ENCODE measurements around the gene NEK6.
A peak's percentile ranks its signal among the peaks of the same experiment; 100 is the strongest.

NEK6 gene

DNA sequence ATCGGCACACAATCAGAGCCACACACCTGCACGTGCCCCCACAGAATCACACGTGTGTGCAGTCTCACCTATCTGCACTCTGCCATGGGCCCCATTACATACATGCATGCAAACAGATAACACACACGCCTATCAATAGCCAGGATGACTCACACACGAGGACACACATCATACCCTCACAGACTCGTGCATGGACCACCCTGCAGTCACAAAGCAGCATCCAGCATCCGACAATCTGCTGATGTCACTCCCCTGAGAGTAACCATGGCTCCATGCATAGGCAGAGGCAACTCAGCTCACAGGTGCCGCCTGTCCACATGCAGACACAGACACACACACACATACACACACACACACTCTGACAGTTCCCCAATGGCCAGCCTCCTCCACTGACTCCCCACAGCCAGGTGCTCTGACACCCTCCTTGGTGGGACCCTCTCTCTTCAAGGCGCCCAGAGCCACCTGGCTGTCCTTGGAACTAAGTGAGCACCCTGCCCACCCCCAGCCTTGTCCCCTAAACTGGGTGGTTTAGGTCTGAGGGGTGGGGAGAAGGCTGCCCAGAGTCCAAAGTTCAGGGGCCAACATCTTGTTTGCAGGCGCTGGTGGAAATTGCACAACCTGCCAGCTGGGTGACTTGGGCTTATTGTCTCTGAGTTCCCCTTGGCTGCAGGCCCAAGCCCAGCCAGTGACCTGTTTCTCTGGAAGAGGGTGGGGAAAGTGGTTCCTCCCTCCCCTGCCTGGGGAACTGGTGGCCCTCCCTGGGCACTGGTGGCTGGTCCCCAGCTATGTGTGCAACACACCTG is 34.6 kb upstream of the NEK6 start:
- H3K4me3 ChIP-seq (ENCODE audit: low read depth, low read length), result no peak overlapping the region
- DNase-seq (ENCODE audit: low read depth), result no peak
- TF ChIP-seq, protein P1, sequence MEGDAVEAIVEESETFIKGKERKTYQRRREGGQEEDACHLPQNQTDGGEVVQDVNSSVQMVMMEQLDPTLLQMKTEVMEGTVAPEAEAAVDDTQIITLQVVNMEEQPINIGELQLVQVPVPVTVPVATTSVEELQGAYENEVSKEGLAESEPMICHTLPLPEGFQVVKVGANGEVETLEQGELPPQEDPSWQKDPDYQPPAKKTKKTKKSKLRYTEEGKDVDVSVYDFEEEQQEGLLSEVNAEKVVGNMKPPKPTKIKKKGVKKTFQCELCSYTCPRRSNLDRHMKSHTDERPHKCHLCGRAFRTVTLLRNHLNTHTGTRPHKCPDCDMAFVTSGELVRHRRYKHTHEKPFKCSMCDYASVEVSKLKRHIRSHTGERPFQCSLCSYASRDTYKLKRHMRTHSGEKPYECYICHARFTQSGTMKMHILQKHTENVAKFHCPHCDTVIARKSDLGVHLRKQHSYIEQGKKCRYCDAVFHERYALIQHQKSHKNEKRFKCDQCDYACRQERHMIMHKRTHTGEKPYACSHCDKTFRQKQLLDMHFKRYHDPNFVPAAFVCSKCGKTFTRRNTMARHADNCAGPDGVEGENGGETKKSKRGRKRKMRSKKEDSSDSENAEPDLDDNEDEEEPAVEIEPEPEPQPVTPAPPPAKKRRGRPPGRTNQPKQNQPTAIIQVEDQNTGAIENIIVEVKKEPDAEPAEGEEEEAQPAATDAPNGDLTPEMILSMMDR (IDR thresholded peaks at IDR 0.05; ENCODE audit: insufficient read depth, low read depth, low read length, missing control alignments), result no peak

DNA sequence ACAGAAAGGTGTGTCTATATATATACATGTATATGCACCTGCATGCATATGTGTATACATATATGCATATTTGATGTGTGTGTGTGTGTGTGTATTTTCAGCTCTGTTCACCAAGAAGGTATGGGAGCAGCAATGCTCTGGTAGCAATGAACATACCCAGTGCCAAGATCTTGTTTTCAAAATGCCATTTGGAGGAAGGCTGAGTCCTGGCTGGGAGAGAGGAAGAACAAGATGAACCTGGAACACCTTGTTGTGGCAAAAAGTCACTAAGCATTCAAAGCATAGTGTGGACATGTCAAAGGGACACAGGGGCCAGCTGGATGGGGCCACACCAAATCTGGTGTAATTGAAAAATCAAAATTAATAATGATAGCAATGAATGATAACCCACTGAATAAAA is 31.8 kb upstream of the NEK6 start:
- TF ChIP-seq, protein P1 (IDR thresholded peaks at IDR 0.05; ENCODE audit: insufficient read depth, low read depth, low read length, missing control alignments), result no peak
- no peak for DNase-seq (ENCODE audit: low read depth)

DNA sequence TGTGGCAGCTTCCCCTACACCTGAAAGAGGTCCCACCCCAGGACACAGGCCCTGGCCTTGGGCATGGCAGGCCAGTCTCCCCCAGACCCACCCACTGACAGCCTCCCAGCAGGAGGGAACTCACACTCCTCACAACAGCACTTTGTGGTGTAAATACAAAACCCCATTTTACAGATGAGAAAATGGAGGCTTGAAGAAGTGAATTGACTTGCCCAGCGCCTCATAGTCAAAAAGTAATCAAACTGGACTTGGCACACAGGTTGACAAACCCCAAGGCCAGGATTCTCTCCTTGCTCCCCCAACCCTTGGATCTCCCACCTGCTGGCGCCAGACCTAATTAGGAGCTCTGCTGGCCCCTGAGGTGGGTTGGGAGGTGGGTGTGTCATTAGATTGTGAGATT is 29.2 kb upstream of the NEK6 start:
- TF ChIP-seq, protein P1 (IDR thresholded peaks at IDR 0.05; ENCODE audit: insufficient read depth, low read depth, low read length, missing control alignments), result no peak
- no peak for DNase-seq (ENCODE audit: low read depth)
- no peak overlapping the region for H3K4me3 ChIP-seq (ENCODE audit: low read depth, low read length)

More for the DNA sequence above, 31.8 kb upstream of the NEK6 start:
- no peak overlapping the region for H3K4me3 ChIP-seq (ENCODE audit: low read depth, low read length)

DNA sequence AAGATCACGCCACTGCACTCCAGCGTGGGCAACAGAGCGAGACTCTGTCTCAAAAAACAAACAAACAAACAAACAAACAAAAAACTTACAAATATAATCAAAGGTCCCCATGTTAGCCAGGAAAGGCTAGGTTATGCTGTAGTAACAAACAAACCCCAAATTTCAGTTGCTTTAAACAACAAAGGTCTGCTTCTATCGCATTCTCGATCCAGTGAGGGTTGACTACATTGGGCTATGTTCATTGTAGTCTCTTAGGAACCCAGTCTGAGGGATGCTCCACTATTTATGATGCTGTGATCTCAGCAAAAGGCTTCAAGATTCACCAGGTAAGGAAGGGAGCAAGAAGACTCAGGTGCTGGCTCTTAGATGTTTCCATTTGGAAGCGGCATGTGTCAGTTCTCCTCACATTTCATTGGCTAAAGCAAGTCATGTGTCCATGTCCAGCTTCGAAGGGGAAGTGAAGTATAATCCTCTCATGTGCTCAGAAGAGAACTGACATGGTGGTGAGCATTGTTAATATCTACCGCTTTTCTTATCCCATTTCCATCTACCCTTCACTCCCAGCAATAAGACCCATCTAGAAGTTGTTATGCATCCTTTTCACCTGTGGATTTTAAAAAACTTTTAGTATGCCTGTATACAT is 26.5 kb upstream of the NEK6 start:
- H3K4me3 ChIP-seq (ENCODE audit: low read depth, low read length), result no peak overlapping the region
- TF ChIP-seq, protein P1 (IDR thresholded peaks at IDR 0.05; ENCODE audit: insufficient read depth, low read depth, low read length, missing control alignments), result no peak
- no peak for DNase-seq (ENCODE audit: low read depth)

DNA sequence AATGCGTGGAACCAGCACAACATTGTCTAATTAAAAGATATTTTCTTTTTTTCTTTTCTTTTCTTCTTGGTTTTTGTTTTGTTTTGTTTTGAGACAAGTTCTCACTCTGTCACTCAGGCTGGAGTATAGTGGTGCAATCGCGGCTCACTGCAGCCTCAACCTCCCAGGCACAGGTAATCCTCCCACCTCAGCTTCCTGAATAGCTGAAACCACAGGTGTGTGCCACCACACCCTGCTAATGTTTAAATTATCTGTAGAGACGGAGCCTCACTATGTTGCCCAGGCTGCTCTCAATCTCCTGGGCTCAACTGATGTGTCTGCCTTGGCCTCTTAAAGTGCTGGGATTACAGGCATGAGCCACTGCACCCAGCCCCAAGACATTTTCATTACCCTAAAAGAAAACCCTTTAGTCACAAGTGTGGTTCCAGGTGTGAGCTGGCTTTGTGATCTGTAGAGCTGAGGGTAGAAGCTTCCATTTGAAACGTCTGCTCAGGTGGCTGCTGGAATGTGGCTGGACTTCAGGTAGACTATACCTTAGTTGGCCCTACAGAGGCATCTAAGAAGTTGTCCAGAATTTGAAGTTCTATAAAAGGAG is 19.1 kb upstream of the NEK6 start:
- peak; percentile 29 for DNase-seq (ENCODE audit: low read depth)
- TF ChIP-seq, protein P1 (IDR thresholded peaks at IDR 0.05; ENCODE audit: insufficient read depth, low read depth, low read length, missing control alignments), result no peak
- no peak overlapping the region for H3K4me3 ChIP-seq (ENCODE audit: low read depth, low read length)

DNA sequence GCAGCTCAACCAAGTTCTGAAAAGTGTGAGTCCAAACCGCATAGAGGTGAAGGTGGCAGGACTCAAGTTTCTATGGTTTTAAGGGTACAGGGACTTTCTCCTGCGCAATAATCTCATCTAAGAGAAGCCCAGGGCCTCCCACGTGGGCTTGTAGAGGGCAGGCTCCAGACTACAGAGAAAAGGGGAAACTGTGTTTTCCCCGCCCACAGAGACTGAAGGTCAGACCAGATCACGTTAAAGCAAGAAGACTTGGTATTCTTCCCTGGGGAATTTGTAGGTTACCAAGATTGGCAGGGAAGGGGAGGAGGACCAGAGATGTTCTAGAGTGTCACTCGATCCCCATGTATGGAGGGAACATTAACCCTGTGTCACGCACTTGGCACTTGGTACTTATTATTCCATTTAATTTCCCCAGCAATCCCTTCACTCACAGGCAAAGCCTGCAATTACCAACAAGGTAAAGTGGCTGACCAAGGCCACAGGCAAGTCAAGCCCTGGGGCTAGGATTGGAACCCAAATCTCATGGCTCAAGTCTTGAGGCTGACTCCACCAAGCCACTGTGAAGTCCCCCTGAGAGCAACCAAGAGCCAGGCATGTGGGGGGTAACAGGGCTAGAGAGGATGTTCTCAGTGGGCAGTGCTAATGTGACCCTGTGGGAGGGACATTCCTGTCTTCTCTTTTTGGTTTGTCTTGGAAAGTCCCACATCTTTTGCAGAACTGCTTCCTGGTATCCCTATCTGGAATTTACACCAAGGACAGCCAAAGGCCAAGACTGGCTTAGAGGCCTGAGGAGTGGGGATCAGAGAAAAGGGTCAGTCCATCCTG is 18.3 kb upstream of the NEK6 start:
- TF ChIP-seq, protein P1 (IDR thresholded peaks at IDR 0.05; ENCODE audit: insufficient read depth, low read depth, low read length, missing control alignments), result no peak
- H3K4me3 ChIP-seq (ENCODE audit: low read depth, low read length), result no peak overlapping the region
- peak; percentile 83 for DNase-seq (ENCODE audit: low read depth)

Data from GM12865 (cell line).